NCI-H82 treated with DMSO at 0.1 percent for 48 hours (cell line): Measurements from ENCODE around the gene MEX3D.
"Not testable (repeated sequence)": the region's sequence is repeated elsewhere in the genome, so short reads cannot be mapped to it uniquely, and the experiment has no call there.

Source experiments
- DNase-seq: peaks from one replicate; lab custom pipeline; 2025; ENCODE audit not compliant: unreplicated experiment; lab: John Stamatoyannopoulos, UW

MEX3D gene

DNA sequence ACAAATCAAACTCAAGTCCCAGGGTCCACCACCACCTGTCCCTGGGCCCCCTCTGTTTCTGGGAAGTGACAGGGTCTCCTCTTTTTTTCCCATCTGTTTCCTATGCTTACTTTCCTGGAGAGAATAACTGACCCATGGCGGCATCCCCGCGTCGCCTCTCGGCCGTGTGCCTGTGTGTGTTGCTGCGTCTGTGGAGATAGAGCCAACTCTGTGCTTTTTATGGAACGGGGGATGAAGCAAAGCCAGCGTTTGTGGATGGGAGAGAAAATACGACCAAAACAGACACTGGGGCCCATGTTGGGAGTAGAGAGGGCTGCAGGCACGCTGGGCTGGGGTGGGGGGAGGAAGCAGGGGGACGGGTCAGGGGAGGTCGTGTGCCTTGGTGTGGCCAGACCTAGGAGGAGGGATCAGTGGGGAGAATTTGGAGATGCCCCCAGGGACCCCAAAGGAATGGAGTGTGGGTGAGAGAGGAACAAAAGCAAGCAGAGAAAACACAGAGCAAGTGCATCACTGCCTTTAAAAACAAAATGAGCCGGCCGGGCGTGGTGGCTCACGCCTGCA is 27.7 kb downstream of the MEX3D start:
- DNase-seq = no peak

DNA sequence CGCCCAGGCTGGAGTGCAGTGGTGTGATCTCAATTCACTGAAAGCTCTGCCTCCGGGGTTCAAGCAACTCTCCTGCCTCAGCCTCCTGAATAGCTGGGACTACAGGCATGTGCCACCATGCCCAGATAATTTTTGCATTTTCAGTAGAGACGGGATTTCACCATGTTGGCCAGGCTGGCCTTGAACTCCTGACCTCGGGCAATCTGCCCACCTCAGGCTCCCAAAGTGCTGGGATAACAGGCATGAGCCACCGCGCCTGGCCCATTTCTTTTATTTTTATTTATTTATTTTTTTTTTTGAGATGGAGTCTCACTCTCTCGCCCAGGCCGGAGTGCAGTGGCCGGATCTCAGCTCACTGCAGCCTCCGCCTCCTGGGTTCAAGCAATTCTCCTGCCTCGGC is 28.4 kb downstream of the MEX3D start:
- not testable (repeated sequence) for DNase-seq

DNA sequence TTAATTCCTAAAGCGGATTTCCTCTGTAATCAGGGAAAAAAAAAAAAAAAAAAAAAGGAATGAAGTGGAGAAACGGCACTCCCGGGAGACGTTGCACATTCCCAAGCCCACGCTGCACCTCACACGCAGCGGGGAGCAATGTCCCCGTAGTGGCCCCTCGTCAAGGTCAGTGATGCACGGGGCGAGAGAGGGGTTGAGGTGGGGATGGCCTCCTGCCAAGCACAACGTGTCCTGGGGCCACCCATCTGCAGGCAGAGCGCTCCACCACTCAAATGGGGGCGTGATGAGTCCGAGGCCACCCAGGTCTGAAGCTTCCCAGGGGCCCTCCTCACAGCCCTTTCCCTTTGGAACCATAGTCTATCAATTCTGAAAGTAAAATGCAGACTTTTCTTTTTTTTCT is 29.1 kb downstream of the MEX3D start:
- DNase-seq = no peak

DNA sequence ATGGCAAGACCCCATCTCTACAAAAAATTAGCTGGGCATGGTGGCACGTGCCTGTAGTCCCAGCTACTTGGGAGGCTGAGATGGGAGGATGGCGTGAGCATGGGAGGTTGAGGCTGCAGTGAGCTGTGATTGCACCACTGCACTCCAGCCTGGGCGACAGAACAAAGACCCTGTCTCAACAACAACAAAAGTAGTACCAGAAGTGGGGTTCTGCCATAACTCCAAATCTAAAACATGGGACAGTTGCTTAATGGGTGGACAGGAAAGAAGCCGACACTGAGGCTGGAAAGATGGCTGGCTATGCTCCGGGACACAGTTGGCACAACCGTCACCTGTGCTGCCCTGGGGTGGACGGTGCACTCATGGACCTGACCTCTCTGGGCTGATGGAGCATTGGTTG is 32.4 kb downstream of the MEX3D start:
- DNase-seq = not testable (repeated sequence)

DNA sequence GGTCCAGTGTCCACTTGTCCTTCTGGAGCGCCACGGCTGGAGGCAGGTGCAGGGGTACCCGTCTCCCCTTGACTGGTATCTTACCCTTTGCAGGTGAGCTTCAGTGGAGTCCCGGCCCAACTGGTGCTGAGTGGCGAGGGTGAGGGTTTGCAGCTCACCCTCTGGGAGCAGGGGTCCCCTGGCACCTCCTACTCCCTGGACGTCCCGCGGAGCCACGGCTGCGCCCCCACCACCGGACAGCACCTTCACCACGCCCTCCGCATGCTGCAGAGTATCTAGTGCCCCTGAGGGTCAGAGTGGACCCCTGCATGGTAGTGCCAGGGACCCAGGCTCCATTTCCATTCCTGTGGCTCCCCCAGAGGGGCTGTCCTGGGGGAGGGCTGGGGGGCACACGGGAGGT is 33.2 kb downstream of the MEX3D start:
- no peak for DNase-seq

DNA sequence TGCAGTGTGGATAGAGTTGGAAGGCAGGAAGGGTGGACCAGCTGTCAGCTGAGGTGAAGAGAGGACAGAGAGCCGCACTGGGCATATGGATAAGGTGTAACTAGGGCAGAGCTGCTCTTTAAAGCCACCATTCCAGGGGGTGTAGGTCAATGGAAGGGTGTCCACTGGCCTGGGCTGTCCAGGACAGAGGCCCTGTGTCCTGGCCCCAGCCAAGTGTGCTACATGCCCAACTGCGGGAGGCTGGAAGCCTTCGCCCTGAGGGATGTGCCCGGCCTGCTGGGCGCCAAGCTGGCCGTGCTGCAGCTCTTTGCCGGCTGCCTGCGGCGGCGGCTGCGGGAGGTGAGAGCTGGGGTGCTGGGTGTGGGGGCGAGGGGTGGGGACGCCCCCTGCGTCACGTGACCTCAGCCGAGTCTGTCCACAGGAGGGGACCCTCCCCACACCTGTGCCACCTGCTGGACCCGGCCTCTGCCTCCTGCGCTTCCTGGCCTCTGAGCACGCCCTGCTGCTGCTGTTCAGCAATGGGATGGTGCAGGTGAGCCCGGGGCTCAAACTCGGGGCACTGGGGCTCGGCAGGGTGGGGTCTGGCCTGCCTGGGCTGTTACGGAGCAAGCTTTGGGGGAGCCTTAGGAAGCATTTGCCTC is 34.5 kb downstream of the MEX3D start:
- no peak for DNase-seq

DNA sequence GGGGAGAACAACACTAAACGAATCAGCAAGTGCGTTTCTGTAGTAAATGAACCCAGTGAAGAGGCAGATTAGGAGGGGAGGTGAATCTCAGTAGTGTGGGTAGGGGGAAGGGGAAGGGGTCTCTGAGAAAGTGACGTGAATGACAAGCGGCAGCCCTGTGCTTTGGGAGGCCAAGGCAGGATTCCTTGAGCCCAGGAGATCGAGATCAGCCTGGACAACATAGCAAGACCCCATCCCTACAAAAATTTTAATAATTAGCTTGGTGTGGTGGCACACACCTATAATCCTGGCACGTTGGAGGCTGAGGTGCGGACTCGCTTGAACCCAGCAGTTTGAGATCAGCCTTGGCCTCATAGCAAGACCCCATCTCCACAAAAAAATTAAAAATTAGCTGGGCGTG is 36.1 kb downstream of the MEX3D start:
- DNase-seq = no peak

DNA sequence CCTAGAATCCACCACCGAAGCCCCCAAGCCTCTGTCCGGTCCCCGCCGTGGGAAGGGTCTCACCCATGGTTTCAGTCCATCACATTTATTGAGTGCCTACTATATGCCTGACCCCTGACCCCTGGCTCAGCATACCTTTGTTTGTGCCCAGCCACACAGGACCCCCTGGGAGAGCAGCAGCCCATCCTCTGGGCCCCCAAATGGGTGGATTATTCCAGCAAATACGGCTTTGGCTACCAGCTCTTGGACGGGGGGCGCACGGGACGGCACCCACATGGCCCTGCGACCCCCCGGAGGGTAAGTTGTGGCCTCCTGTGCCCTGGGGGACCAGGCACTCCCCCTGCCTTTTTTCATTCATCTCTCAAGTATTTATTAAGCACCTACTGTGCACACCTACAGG is 36.5 kb downstream of the MEX3D start:
- DNase-seq = no peak

DNA sequence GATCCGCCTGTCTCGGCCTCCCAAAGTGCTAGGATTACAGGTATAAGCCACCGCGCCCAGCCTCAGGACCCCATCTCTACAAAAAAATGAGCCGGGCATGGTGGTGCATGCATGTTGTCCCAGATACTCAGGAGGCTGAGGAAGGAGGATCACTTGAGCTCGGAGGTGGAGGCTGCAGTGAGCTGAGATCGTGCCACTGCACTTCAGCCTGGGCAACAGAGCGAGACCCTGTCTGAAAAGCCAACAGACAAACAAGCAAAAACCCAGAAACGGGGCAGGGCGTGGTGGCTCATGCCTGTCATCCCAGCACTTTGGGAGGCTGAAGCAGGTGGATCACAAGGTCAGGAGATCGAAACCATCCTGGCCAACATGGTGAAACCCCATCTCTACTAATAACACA is 37.3 kb downstream of the MEX3D start:
- not testable (repeated sequence) for DNase-seq

DNA sequence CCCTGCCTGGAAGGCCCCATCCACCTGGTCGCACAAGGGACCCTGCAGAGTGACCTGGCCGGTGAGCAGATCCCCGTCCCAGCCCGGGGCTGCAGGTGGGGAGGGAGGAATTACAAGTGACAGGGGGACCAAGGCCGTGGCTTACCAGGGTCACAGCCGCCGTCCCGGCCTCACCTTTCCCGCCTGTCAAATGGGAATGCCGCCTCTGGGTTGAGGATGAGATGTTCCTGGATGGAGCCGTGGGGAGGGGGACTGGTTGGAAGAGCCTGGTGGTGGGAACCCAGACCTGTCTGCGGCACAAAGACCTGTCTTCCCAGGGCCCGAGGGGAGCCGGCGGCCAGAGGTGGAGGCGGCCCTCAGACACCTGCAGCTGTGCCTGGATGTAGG is 38.7 kb downstream of the MEX3D start:
- DNase-seq = no peak

DNA sequence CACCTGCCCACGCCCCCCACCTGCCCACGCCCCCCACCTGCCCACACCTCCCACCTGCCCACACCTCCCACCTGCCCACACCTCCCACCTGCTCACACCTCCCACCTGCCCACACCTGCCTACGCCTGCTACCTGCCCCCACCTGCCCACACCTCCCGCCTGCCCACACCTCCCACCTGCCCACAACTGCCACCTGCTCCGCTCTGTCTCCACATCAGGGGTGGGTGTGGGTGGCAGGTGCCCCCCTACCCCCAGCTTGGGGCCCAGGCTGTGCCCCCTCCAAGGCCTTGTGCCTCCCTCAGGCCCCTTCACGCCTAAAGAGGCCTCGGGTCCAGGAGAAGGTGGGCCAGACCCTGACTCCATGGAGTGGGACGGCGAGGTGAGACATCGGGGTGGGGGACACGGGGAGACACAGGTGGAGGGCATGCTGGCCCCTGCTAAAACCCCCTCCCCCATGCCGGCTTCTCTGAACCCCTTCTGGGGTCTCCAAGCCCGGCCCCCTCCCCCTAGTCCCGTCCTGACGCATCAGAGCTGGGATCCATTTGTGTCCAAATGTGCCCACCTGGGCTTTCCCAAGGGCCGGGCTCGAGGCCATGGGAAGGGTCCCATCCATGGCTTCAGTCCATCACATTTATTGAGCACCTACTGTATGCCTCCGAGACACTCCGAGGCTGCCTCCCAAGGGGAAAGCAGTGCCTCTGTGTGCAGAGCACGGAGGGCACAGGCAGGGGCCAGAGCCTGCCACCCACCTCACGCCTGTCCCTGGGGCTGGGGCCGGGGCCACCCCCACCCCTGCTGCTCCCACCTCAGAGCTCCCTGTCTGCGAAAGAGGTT is 39.3 kb downstream of the MEX3D start:
- no peak for DNase-seq

DNA sequence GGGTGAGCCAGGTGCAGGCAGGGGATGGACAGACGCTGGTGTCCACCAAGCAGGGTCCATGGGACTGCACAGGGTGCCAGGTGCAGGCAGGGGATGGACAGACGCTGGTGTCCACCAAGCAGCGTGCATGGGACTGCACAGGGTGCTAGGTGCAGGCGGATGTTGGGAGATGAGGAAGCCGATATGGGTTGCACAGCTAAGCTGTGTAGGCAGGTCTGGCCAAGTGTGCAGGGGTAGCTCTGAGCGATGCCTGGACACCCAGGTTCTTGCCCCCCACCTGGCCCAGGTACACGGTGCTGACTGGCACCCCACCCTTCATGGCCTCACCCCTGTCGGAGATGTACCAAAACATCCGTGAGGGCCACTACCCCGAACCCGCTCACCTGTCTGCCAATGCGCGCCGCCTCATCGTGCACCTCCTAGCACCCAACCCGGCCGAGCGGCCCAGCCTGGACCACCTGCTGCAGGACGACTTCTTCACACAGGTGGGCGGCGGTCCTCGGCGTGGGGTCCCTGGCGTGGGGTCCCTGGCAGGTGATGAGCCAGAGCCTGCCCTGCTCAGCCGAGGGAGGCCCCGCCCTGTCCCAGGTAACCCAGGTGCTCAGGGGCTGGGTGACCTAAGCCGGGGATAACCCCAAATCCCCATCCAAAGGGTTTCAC is 40.3 kb downstream of the MEX3D start:
- DNase-seq = no peak

DNA sequence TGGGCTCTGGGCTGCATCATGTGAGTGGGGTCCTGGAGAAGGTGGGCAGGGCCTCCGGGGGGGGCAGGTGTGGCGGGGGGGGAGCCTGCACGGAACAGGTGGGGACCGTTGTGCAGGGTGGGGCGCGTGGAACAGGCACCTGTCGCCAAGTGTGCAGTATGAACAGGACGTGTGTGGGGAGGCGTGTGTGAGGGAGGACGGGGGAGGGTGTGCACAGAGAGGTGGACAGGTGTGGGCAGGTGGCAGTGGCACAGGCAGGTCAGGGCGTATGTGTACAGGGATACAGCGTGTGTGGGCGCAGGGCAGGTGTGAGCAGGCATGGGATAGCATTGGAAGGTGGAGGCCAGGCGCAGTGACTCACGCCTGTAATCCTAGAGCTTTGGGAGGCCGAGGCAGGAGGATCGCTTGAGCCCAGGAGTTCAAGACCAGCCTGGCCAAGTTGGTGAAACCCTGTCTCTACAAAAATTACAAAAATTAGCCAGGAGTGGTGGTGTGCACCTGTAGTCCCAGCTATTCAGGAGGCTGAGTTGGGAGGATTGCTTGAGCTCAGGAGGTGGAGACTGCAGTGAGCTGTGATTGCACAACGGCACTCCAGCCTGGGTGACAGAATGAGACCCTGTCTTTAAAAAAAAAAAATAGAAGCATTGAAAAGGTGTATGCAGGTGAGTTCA is 41.0 kb downstream of the MEX3D start:
- no peak for DNase-seq

DNA sequence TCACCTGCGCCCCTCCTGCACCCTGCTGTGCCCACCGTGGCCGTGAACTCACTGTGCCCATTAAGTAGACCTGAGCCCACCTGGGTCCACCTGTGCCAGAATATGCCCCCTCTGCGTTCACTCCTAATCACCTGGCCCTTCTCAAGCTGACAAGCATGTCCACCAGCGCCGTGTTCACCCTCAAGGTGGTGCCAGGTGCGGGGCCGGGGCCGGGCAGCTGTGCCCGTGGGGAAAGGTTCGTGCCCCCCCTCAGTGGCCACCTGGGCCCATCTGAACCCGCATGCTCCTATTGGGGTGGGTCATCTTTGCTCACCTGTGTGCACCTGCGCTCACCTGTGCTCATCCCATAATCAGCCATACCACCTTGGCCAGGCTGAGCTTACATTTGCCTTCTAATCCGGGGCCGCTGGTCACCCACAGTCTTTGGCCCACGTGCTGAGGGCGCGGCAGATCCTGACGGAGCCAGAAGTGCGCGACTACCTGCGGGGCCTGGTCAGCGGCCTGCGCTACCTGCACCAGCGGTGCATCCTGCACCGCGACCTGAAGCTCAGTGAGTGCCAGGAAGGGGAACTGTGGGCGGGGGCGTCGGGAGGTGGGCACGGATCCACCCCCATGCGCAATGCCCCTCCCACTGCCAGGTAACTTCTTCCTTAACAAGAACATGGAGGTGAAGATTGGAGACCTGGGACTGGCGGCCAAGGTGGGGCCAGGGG is 41.9 kb downstream of the MEX3D start:
- no peak for DNase-seq

DNA sequence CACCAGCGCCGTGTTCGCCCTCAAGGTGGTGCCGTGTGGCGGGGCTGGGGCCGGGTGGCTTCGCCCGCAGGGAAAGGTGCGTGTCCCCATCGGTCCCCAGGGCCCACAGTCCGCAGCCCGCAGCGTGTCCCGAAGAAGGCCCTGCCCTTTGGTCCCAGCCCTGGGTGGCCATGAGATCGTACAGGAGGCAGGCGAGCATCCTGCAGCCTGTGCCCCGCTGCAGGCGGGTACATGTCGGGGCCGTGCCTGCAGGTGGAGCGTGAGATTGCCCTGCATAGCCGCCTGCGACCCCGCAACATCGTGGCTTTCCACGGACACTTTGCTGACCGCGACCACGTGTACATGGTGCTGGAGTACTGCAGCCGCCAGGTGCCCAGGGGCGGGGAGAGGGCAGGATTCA is 42.8 kb downstream of the MEX3D start:
- DNase-seq = no peak

DNA sequence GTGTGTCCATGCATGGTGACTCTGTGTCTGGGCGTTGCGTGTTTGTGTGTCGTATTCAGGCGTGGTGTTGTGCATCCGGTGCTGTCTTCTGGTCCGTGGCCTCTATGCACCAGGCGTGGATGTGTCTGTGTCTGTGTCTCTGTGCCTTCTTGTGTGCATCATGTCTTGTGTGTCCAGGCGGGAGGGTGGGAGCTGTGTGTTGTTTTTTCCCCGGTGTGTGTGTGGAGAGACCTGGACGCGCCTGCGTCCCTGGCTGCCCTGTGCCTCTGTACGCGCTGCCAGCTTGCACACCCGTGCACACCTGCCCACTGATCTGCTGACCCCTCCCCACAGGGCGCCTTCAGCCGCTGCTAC is 43.2 kb downstream of the MEX3D start:
- DNase-seq = no peak

DNA sequence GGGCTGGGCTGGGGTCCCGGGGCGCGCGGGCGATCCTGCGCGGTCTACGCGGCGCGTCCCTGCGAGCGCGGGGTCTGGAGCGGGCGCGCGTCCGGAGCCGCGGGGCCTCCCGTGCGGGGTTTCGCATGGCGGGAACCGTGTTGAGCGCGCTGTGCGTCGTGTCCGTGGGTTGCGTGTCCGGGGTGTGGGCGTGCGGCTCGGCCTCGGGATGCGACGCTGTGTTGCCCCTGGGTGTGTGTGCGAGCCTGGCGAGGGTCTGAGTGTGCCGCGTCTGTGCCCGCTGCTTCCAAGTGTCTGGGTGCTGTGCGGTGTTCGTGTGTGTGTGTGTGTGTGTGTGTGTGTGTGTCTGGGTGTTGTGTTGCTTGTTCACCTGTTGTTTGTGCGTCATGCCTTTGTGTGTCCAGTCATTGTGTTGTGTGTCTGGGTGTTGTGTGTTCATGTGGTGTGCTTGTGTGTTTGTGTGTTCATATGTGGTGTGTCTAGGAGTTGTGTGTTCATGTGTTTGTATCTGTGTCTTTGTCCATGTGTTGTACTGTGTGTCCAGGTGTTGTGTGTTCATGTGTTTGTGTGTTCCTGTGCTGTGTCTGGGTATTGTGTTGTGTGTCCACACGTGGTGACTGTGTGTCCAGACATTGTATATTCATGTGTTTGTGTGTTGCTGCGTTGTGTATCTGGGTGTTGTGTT is 43.7 kb downstream of the MEX3D start:
- no peak for DNase-seq

DNA sequence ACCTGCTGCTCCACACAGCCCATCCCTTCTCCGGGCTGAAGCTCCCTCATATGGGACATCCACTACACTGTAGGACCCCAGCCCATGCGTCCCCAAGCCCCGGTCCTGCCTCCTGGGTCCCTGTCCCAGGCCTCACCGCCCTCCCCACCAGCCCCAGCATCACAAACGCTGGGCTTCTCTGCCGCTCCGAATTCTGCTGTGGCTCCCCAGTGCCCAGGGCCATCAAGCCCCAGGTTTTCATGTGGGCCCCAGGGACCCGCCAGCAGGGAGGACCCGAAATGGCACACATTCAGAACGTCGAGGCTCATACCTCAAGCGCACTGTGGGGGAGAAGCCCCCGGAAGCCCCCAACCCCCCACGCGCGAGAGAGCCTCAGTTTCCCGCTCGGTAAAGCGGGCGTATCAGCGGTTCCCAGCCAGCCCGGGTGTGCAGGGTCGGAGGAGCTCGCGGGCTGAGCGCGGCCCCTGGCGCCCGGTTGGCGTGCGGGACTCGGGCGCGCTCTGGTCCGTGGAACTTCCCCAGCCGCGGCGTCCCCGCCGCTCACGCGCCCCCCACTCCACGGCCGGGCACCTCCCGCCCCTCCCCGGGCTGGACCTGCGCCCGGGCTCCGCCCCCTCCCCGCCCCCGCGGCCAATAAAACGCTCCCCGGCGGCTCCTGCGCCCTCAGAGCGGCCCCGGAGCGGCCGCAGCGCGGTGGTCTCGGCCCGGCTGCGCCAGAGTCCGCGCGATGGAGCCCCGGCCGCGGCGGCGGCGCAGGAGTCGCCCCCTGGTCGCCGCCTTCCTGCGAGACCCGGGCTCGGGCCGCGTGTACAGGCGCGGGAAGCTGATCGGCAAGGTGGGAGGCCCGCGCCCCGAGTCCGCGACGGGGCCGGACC is 44.5 kb downstream of the MEX3D start, which contains the start of gene PLK5:
Gene PLK5 (plus strand): TSS at position 666 of the 875 bp plus-strand sequence. CDS start 2,920 bp downstream, outside the sequence.
- no peak for DNase-seq

DNA sequence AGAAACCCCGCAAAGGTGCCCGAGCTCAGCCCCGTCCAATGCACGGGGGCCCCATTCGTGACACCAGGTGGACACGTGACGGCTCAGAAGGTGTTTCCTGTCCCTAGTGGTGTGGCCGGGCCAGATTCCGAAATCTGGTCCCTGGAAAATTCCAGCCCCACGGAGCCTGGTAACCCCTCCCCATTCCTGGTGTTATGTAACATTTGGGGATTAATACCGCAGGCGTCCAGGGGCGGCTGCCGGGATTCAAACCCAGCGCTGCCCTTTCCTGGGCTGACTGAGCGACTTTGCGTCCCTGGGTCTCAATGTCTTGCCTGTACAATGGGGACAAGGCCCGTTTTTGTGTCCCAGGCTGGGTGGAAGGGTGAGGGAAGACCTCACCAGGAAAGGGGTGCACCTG is 45.3 kb downstream of the MEX3D start:
- no peak for DNase-seq
